BLaER1 treated with 17β-estradiol and CSF1 and Interleukin-3, amounts not matched to agents 10 nM and 100 nM (cell line): ENCODE measurements around the gene SORBS1.

Experiments
- H3K27ac ChIP-seq, 11 experiments: shearing (Covaris generic); formaldehyde crosslinking; 2 replicates each; pipeline ENCODE4 v1.8.1; 2022
- H3K27me3 ChIP-seq, 11 experiments: shearing (Covaris generic); formaldehyde crosslinking; 2 replicates each; pipeline ENCODE4 v1.8.1; 2022
- H3K36me3 ChIP-seq, 11 experiments: shearing (Covaris generic); formaldehyde crosslinking; 2 replicates each; pipeline ENCODE4 v1.8.1; 2022
- H3K4me1 ChIP-seq, 10 experiments: shearing (Covaris generic); formaldehyde crosslinking; 2 replicates each; pipeline ENCODE4 v1.8.1; 2022
- H3K4me2 ChIP-seq, 11 experiments: shearing (Covaris generic); formaldehyde crosslinking; 2 replicates each; pipeline ENCODE4 v1.8.1; 2022
- H3K4me3 ChIP-seq, 10 experiments: shearing (Covaris generic); formaldehyde crosslinking; 2 replicates each; pipeline ENCODE4 v1.8.1; 2022
- H3K9ac ChIP-seq, 11 experiments: shearing (Covaris generic); formaldehyde crosslinking; 2 replicates each; pipeline ENCODE4 v1.8.1; 2022
- H3K9me3 ChIP-seq, 11 experiments: shearing (Covaris generic); formaldehyde crosslinking; replicated peaks in 1 of 11; 2 replicates each; pipeline ENCODE4 v1.8.1; 2022
- H4K20me1 ChIP-seq, 11 experiments: shearing (Covaris generic); formaldehyde crosslinking; 2 replicates each; pipeline ENCODE4 v1.8.1; 2022
- Cebpa-rat ChIP-seq, 11 experiments: shearing (Covaris generic); IDR thresholded peaks; 2 replicates each; pipeline ENCODE4 v1.8.1; 2022

Gene SORBS1

DNA sequence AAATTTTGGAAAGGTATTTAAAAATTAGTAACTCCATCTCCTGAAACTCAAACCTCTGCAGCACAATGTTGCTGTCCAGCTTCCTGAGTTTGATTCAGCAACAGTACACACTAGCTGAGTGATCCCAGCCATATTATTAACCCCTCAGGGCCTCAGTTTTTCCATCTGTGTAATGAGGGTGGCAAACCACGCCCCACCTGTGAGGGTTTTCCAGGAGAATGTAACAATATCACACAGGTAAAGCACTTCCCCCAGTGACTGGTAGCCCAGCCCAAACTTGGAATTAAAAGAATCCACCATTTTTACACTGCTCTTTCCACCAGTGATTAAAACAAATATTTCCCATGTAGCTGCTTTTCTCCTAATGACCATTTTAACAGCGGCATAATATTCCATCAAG is 122.4 kb downstream of the SORBS1 start:
- Histone ChIP-seq H3K4me3 (no peak overlapping the region), H4K20me1 (no peaks in the 10 kb centered on the region), H3K27ac (no peak overlapping the region), H3K4me1 (peaks cover 17 to 76% (median 50%) of the 10 kb centered on the region in 10 experiments), H3K36me3 (no peaks in the 10 kb centered on the region), H3K4me2 (peak overlapping the region in 1 of 11 experiments; percentile 68; a peak in 2 of 22 replicates), H3K9ac (no peak overlapping the region), H3K9me3 (peaks cover 0 to 6% (median 0%) of the 10 kb centered on the region in 11 experiments; a peak in 2 of 22 replicates), H3K27me3 (no peaks in the 10 kb centered on the region)
- no peak for TF ChIP-seq Cebpa-rat (IDR thresholded peaks at IDR 0.05)

- Histone ChIP-seq H3K27me3 (no peaks in the 10 kb centered on the region), H4K20me1 (no peaks in the 10 kb centered on the region), H3K36me3 (no peaks in the 10 kb centered on the region), H3K27ac (no peak overlapping the region), H3K9me3 (peaks cover 0 to 6% (median 0%) of the 10 kb centered on the region in 11 experiments; a peak in 2 of 22 replicates), H3K9ac (peak overlapping the region in 1 of 11 experiments; percentile 3; a peak in 1 of 22 replicates), H3K4me1 (peaks cover 26 to 86% (median 60%) of the 10 kb centered on the region in 10 experiments), H3K4me2 (peak overlapping the region in 8 of 11 experiments; percentile 32 to 74 (median 58); a peak in 16 of 22 replicates), H3K4me3 (no peak overlapping the region)
- TF ChIP-seq Cebpa-rat (IDR thresholded peaks at IDR 0.05), result no peak
Observed at GRCh38 chr10:95437669-95438068, 123.5 kb downstream of the SORBS1 start.

GRCh38 chr10:95435548-95436279 is 125.5 kb downstream of the SORBS1 start:
- no peaks in the 10 kb centered on the region for H3K36me3 ChIP-seq
- H3K27ac ChIP-seq, result no peak overlapping the region
- no peak overlapping the region for H3K9ac ChIP-seq
- TF ChIP-seq Cebpa-rat (IDR thresholded peaks at IDR 0.05), result no peak
- no peaks in the 10 kb centered on the region for H3K9me3 ChIP-seq
- no peaks in the 10 kb centered on the region for H4K20me1 ChIP-seq
- no peak overlapping the region for H3K4me3 ChIP-seq
- H3K27me3 ChIP-seq, result no peaks in the 10 kb centered on the region
- peak overlapping the region in 10 of 11 experiments; percentile 47 to 76 (median 70); a peak in 18 of 22 replicates for H3K4me2 ChIP-seq
- H3K4me1 ChIP-seq, result peaks cover 38 to 93% (median 70%) of the 10 kb centered on the region in 10 experiments

GRCh38 chr10:95434583-95434982 is 126.6 kb downstream of the SORBS1 start:
- no peaks in the 10 kb centered on the region for H3K36me3 ChIP-seq
- TF ChIP-seq Cebpa-rat (IDR thresholded peaks at IDR 0.05), result no peak
- H3K27ac ChIP-seq, result peak overlapping the region in 8 of 11 experiments; percentile 7 to 61 (median 42); a peak in 13 of 22 replicates
- peak overlapping the region; percentile 47 to 76 (median 68) for H3K4me2 ChIP-seq
- no peak overlapping the region for H3K4me3 ChIP-seq
- peaks cover 38 to 93% (median 66%) of the 10 kb centered on the region in 10 experiments for H3K4me1 ChIP-seq
- 0 out of 22 replicates have a peak overlapping the region, but pooled peaks of 1 of the 11 experiments have one; percentile 48 for H3K9ac ChIP-seq
- no peaks in the 10 kb centered on the region for H4K20me1 ChIP-seq
- H3K27me3 ChIP-seq, result no peaks in the 10 kb centered on the region
- no peaks in the 10 kb centered on the region for H3K9me3 ChIP-seq

DNA sequence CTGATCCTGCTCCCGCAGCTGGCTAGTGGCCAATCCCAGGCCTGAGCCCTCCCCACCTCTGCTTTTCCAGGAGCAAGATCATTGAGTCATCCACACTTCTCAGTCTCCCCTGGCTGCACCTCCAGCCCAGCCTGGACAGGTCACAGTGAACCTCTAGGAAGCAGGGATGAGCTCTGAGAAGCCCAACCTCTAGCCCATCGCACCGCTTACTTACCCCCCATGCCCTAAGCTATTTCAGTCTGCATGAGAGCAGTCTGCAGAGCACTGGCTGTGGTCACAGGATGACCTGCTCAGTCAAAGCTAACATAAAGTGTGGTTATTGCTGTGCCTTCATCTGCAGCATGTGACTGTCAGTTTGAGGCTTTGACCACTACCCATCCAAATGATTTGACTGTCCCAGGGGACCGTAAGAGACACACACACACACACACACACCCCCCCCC is 129.2 kb downstream of the SORBS1 start:
- Histone ChIP-seq H3K4me1 (peaks cover 38 to 81% (median 53%) of the 10 kb centered on the region in 10 experiments), H3K9ac (0 out of 22 replicates have a peak overlapping the region, but pooled peaks of 1 of the 11 experiments have one; percentile 31), H3K4me3 (peak overlapping the region in 1 of 10 experiments; percentile 12; a peak in 2 of 20 replicates), H3K4me2 (peak overlapping the region; percentile 18 to 96 (median 72); a peak in 19 of 22 replicates), H3K9me3 (no peaks in the 10 kb centered on the region), H3K27me3 (no peaks in the 10 kb centered on the region), H4K20me1 (no peaks in the 10 kb centered on the region), H3K27ac (no peak overlapping the region), H3K36me3 (0 out of 22 replicates have a peak, but pooled peaks cover 0 to 7% (median 0%) of the 10 kb centered on the region in 11 experiments)
- no peak for TF ChIP-seq Cebpa-rat (IDR thresholded peaks at IDR 0.05)

GRCh38 chr10:95430231-95430951 is 130.8 kb downstream of the SORBS1 start:
- H3K27me3 ChIP-seq, result no peaks in the 10 kb centered on the region
- peaks cover 0 to 12% (median 0%) of the 10 kb centered on the region in 11 experiments; a peak in 1 of 22 replicates for H3K36me3 ChIP-seq
- no peak overlapping the region for H3K4me3 ChIP-seq
- peak overlapping the region in 9 of 11 experiments; percentile 5 to 96 (median 76); a peak in 17 of 22 replicates for H3K4me2 ChIP-seq
- H3K4me1 ChIP-seq, result peaks cover 36 to 70% (median 51%) of the 10 kb centered on the region in 10 experiments
- H4K20me1 ChIP-seq, result no peaks in the 10 kb centered on the region
- no peak overlapping the region for H3K27ac ChIP-seq
- TF ChIP-seq Cebpa-rat (IDR thresholded peaks at IDR 0.05), result no peak
- no peaks in the 10 kb centered on the region for H3K9me3 ChIP-seq
- H3K9ac ChIP-seq, result no peak overlapping the region

- Histone ChIP-seq H3K4me3 (no peak overlapping the region), H3K4me1 (peaks cover 29 to 63% (median 43%) of the 10 kb centered on the region in 10 experiments), H4K20me1 (no peaks in the 10 kb centered on the region), H3K27me3 (no peaks in the 10 kb centered on the region), H3K9me3 (no peaks in the 10 kb centered on the region), H3K4me2 (no peak overlapping the region), H3K27ac (no peak overlapping the region), H3K36me3 (peaks cover 0 to 12% (median 0%) of the 10 kb centered on the region in 11 experiments; a peak in 1 of 22 replicates), H3K9ac (no peak overlapping the region)
- TF ChIP-seq Cebpa-rat (IDR thresholded peaks at IDR 0.05), result no peak
Observed at GRCh38 chr10:95429639-95430038, 131.5 kb downstream of the SORBS1 start.

DNA sequence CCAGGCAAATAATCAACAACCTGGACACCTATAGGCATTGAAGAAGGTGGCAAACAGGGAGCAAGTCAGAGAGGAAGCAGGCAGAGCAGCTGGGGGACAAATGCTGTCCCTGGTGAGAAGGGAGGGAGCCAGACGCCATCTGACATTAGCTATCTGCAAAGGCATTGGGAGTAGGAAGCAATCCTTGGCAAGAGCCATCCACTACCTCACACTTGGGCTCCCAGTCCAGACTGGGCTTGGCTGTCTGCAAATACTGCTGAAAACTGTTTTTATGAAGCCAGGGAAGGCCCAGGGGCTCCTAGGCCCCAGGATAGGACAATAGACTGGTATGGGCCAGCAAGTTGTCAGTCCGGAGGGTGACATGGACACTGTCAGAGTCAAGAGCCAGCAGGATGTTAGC is 132.5 kb downstream of the SORBS1 start:
- no peak overlapping the region for H3K9ac ChIP-seq
- H3K27ac ChIP-seq, result no peak overlapping the region
- peaks cover 19 to 57% (median 37%) of the 10 kb centered on the region in 10 experiments for H3K4me1 ChIP-seq
- no peak overlapping the region for H3K4me3 ChIP-seq
- no peak for TF ChIP-seq Cebpa-rat (IDR thresholded peaks at IDR 0.05)
- no peaks in the 10 kb centered on the region for H3K9me3 ChIP-seq
- H3K36me3 ChIP-seq, result peaks cover 0 to 12% (median 0%) of the 10 kb centered on the region in 11 experiments; a peak in 1 of 22 replicates
- no peaks in the 10 kb centered on the region for H3K27me3 ChIP-seq
- H4K20me1 ChIP-seq, result no peaks in the 10 kb centered on the region
- peak overlapping the region in 4 of 11 experiments; percentile 1 to 21 (median 15); a peak in 3 of 22 replicates for H3K4me2 ChIP-seq

- H3K9ac ChIP-seq, result no peak overlapping the region
- H3K27ac ChIP-seq, result no peak overlapping the region
- peaks cover 0 to 12% (median 0%) of the 10 kb centered on the region in 11 experiments; a peak in 2 of 22 replicates for H3K36me3 ChIP-seq
- no peak overlapping the region for H3K4me3 ChIP-seq
- H3K9me3 ChIP-seq, result no peaks in the 10 kb centered on the region
- H3K27me3 ChIP-seq, result no peaks in the 10 kb centered on the region
- no peaks in the 10 kb centered on the region for H4K20me1 ChIP-seq
- no peak overlapping the region for H3K4me2 ChIP-seq
- TF ChIP-seq Cebpa-rat (IDR thresholded peaks at IDR 0.05), result no peak
- H3K4me1 ChIP-seq, result peaks cover 0 to 51% (median 21%) of the 10 kb centered on the region in 10 experiments; a peak in 15 of 20 replicates
Observed at GRCh38 chr10:95426482-95426881, 134.7 kb downstream of the SORBS1 start.
